GM23248 (cell line): ENCODE measurements around the gene HIGD1A. TPM values are rescaled to one million over a fixed set of nuclear protein-coding genes. Genes with fewer than 3 reads are reported as not detected.

Experiments used
- DNase-seq: peaks from one replicate; pipeline ENCODE4 v3.0.0-alpha.2; 2015
- H2AFZ ChIP-seq: fragments of 200-600 bp; sonication (generic); 2 replicates; pipeline ENCODE4 v1.6.1; 2016; ENCODE audit warnings: antibody characterized with exemption
- H3F3A ChIP-seq: fragments of 200-600 bp; sonication (generic); 2 replicates; pipeline ENCODE4 v1.6.1; 2016; ENCODE audit warnings: mild to moderate bottlenecking, antibody characterized with exemption, mixed run types; ENCODE audit not compliant: insufficient read depth
- H3K27ac ChIP-seq: fragments of 200-600 bp; sonication (generic); 2 replicates; pipeline ENCODE4 v1.5.1; 2016; ENCODE audit warnings: mild to moderate bottlenecking
- H3K27me3 ChIP-seq: fragments of 200-600 bp; sonication (generic); replicated peaks from 2 replicates; pipeline ENCODE4 v1.6.1; 2016; ENCODE audit warnings: mild to moderate bottlenecking; ENCODE audit not compliant: insufficient read depth
- H3K36me3 ChIP-seq: fragments of 200-600 bp; sonication (generic); 2 replicates; pipeline ENCODE4 v1.6.1; 2016; ENCODE audit warnings: low read depth, mild to moderate bottlenecking
- H3K4me1 ChIP-seq: fragments of 200-600 bp; sonication (generic); 2 replicates; pipeline ENCODE4 v1.6.1; 2016; ENCODE audit warnings: mild to moderate bottlenecking; ENCODE audit not compliant: insufficient read depth
- H3K4me2 ChIP-seq: fragments of 200-600 bp; sonication (generic); one replicate; pipeline ENCODE4 v1.6.1; 2016; ENCODE audit warnings: mild to moderate bottlenecking; ENCODE audit not compliant: unreplicated experiment
- H3K4me3 ChIP-seq: fragments of 200-600 bp; sonication (generic); 2 replicates; pipeline ENCODE4 v1.5.1; 2016; ENCODE audit warnings: mild to moderate bottlenecking
- H3K79me2 ChIP-seq: fragments of 200-600 bp; sonication (generic); 2 replicates; pipeline ENCODE4 v1.6.1; 2016; ENCODE audit warnings: mild to moderate bottlenecking; ENCODE audit not compliant: insufficient read depth
- H3K9ac ChIP-seq: fragments of 200-600 bp; sonication (generic); 2 replicates; pipeline ENCODE4 v1.6.1; 2016; ENCODE audit warnings: mild to moderate bottlenecking
- H3K9me2 ChIP-seq: fragments of 200-600 bp; sonication (generic); 2 replicates; pipeline ENCODE4 v1.6.1; 2016; ENCODE audit warnings: mixed run types, mild to moderate bottlenecking, moderate library complexity; ENCODE audit not compliant: insufficient read depth
- H3K9me3 ChIP-seq: fragments of 200-600 bp; sonication (generic); one replicate; pipeline ENCODE4 v1.6.1; 2017; ENCODE audit warnings: low read depth
- H4K20me1 ChIP-seq: fragments of 200-600 bp; sonication (generic); 2 replicates; pipeline ENCODE4 v1.6.0; 2016; ENCODE audit not compliant: insufficient read depth
- EZH2 ChIP-seq: fragments of 200-600 bp; sonication (generic); IDR thresholded peaks from 2 replicates; pipeline ENCODE4 v1.6.1; 2018; ENCODE audit warnings: antibody characterized with exemption, mild to moderate bottlenecking; ENCODE audit not compliant: insufficient read depth, poor library complexity, severe bottlenecking
- EZH2phosphoT487 ChIP-seq: fragments of 200-600 bp; sonication (generic); IDR thresholded peaks from 2 replicates; pipeline ENCODE4 v1.6.1; 2018; ENCODE audit warnings: antibody characterized with exemption, moderate library complexity, mild to moderate bottlenecking, low read depth; ENCODE audit not compliant: insufficient read depth
- WGBS, 2 experiments: methylation state at CpG; one replicate each; pipeline ENCODE4 v1.1.6; 2015 to 2017; ENCODE audit warnings: low lambda C conversion rate in 2 of 2, low coverage in 1 of 2; ENCODE audit errors: missing lambda C conversion rate in 2 of 2; 5-methylcytosine and 5-hydroxymethylcytosine counted together
- in situ Hi-C: fragments of 300-500 bp; cut with MboI; formaldehyde crosslinking; loops from 2 replicates; pipeline ENCODE4 v1.15.0; 2020
- polyA plus RNA-seq: library from polyadenylated mRNA; unstranded; fragments of >200 nt; fragmentation: Nextera tagmentation; extraction: Ambion mirVana; gene quantifications from 2 replicates; pipeline ENCODE4 v1.2.1, GENCODE V29; 2016
- total RNA-seq: library from RNA; depleted of rRNA; stranded (reverse); fragments of >200 nt; shearing (Covaris generic); gene quantifications from 2 replicates; pipeline ENCODE4 v1.2.3, GENCODE V29; 2014

HIGD1A gene
- total and polyA plus RNA-seq, 2 experiments from 2014 or later, result 173 to 217 TPM

DNA sequence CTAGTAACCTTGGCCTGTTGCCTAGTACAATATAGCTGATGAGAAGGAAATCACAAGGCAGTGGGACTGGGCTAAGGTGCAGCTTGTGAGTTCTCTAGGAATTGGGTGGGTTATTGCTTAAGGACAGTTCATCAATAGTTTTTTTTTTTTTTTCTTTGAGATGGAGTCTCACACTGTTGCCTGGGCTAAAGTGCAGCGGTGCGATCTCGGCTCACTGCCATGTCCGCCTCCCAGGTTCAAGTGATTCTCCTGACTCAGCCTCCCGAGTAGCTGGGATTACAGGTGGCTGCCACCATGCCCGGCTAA lies 16.4 kb upstream of the HIGD1A start:
- no peak for DNase-seq
- Histone ChIP-seq H2AFZ (no peak overlapping the region), H3K9me3 (no peaks in the 10 kb centered on the region), H3K27ac (no peak overlapping the region), H3K4me1 (no peaks in the 10 kb centered on the region), H3K27me3 (peaks cover 6% of the 10 kb centered on the region), H3K4me3 (no peak overlapping the region), H3K9me2 (no peaks in the 10 kb centered on the region), H3K9ac (no peak overlapping the region), H3K4me2 (no peak overlapping the region), H3K79me2 (no peaks in the 10 kb centered on the region), H3F3A (0 out of 2 replicates have a peak, but pooled peaks cover 4% of the 10 kb centered on the region), H3K36me3 (no peaks in the 10 kb centered on the region), H4K20me1 (no peaks in the 10 kb centered on the region)
- TF ChIP-seq EZH2phosphoT487 (no peak), EZH2 (no peak)
- in situ Hi-C loops, result no loop called here
- WGBS, 2 experiments, result 92 to 98% methylated on average over 6 of the region's 6 CpGs

DNA sequence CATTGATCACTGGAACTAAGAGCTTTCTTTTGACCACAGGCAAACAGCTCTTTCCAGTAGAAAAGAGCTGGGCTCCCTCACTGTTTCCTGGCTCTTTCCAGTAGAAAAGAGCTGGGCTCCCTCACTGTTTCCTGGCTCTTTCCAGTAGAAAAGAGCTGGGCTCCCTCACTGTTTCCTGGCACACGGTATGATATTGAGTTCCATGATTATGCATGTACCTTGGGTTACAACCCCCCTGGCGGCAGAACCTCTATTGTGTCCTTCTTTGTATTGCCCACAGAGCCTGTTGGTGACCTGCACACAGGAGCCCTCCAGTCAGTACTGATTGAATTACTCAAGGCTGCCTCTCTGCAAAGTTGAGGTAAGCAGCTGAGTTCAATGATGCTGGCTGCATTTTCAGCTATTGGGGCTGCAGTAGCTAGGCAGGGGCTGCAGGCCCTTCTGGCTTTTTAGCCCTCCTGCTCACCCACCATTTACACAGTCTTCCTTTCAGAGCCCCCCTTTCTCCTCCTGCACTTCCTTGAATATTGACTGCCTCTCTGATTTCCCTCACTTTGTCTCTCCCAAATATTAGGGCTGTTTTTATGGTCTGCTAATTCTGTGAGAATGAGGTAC lies 15.2 kb upstream of the HIGD1A start:
- Histone ChIP-seq H4K20me1 (no peaks in the 10 kb centered on the region), H3K27me3 (peaks cover 6% of the 10 kb centered on the region), H3K9me3 (no peaks in the 10 kb centered on the region), H3K27ac (no peak overlapping the region), H3K36me3 (no peaks in the 10 kb centered on the region), H3K9me2 (no peaks in the 10 kb centered on the region), H3K9ac (no peak overlapping the region), H2AFZ (no peak overlapping the region), H3K79me2 (no peaks in the 10 kb centered on the region), H3F3A (0 out of 2 replicates have a peak, but pooled peaks cover 4% of the 10 kb centered on the region), H3K4me3 (no peak overlapping the region), H3K4me1 (peaks cover 3% of the 10 kb centered on the region; the same call in 1 of the 2 replicates), H3K4me2 (no peak overlapping the region)
- 63 to 65% methylated on average over 2 of the region's 2 CpGs for WGBS, 2 experiments
- TF ChIP-seq EZH2, result no peak
- TF ChIP-seq EZH2phosphoT487, result no peak
- in situ Hi-C loops, result no loop called here
- no peak for DNase-seq

DNA sequence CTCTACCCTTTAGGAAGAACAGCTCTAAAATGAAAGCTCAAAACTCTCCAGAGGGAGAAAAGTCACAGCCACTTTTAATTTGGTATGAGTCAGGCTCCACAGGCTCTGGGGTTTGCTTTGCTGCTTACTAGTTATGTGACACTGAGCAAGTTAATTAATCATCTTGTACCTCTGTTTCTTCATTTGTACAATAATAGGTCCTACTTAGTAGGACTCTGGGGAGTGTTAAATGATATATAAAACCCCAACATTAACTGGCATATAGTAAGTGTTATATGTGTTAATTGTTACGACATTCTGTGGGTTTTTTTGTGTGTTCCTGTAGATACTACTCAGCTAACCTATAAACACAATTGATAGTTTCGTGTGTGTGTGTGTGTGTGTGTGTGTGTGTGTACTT lies 11.5 kb upstream of the HIGD1A start:
- Histone ChIP-seq H3K9me3 (no peaks in the 10 kb centered on the region), H3F3A (0 out of 2 replicates have a peak, but pooled peaks cover 4% of the 10 kb centered on the region), H3K9me2 (no peaks in the 10 kb centered on the region), H3K27ac (no peak overlapping the region), H3K4me3 (no peak overlapping the region), H3K9ac (no peak overlapping the region), H3K4me1 (peaks cover 3% of the 10 kb centered on the region; the same call in 1 of the 2 replicates), H2AFZ (no peak overlapping the region), H3K79me2 (no peaks in the 10 kb centered on the region), H3K36me3 (no peaks in the 10 kb centered on the region), H4K20me1 (no peaks in the 10 kb centered on the region), H3K4me2 (no peak overlapping the region), H3K27me3 (peaks cover 6% of the 10 kb centered on the region)
- WGBS, 2 experiments, result 81 to 97% methylated on average over 2 of the region's 2 CpGs
- TF ChIP-seq EZH2 (no peak), EZH2phosphoT487 (no peak)
- in situ Hi-C loops, result no loop called here
- DNase-seq, result peak; percentile 20

DNA sequence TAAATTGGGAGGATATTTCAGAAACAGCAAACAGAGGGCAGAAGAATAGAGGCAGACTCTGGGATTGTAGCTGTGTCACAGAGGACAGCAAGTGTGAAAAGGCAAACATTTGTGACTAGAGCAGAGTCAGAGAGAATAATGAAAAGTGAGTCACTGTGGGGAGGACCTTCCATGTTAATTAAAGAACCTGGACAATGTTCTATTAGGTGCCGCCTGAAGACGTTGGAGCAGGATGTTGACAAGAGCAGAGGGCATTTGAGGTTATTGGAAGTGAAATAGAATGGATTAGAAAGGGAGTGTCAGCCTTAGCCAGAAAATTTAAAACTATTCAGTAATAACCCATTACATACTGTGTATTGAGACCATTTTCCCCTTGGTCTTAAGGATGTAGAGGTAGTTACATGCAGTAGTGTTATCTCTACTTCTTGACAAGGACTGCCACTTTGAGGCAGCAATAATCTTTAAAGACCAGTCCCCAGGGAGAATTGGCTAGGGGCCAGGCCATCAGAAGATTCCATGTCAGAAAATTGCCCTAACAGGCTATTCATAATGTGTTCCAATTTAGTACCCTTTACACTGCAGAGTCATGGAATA lies 10.7 kb upstream of the HIGD1A start:
- 0 out of 2 replicates have a peak, but pooled peaks cover 2% of the 10 kb centered on the region for H3F3A ChIP-seq
- H3K4me2 ChIP-seq, result no peak overlapping the region
- H3K79me2 ChIP-seq, result no peaks in the 10 kb centered on the region
- TF ChIP-seq EZH2phosphoT487 (no peak), EZH2 (no peak)
- H3K36me3 ChIP-seq, result no peaks in the 10 kb centered on the region
- no peaks in the 10 kb centered on the region for H3K9me2 ChIP-seq
- 5 to 13% methylated on average over 2 of the region's 2 CpGs for whole genome bisulfite sequencing, 2 experiments
- H3K4me1 ChIP-seq, result peaks cover 3% of the 10 kb centered on the region; the same call in 1 of the 2 replicates
- no peaks in the 10 kb centered on the region for H4K20me1 ChIP-seq
- no peak overlapping the region for H3K9ac ChIP-seq
- H2AFZ ChIP-seq, result no peak overlapping the region
- H3K27ac ChIP-seq, result no peak overlapping the region
- in situ Hi-C loops, result no loop called here
- no peak overlapping the region for H3K4me3 ChIP-seq
- H3K27me3 ChIP-seq, result peaks cover 6% of the 10 kb centered on the region
- DNase-seq, result peak; percentile 12
- no peaks in the 10 kb centered on the region for H3K9me3 ChIP-seq
